Peyer's patch (tissue), 4 donors: ENCODE data around the gene SLC27A2.

Experiments used
- CTCF ChIP-seq, 6 experiments: fragments of 450-650 bp in 4 of 6; fragments of 200-600 bp in 2 of 6; sonication (generic) in 1 of 6; IDR thresholded peaks; one replicate each; pipeline ENCODE4 v1.5.1; 2017 to 2019; ENCODE audit warnings: antibody characterized with exemption in 6 of 6, mild to moderate bottlenecking in 3 of 6, moderate library complexity in 1 of 6
- POLR2A ChIP-seq, 2 donors: fragments of 450-650 bp; IDR thresholded peaks; one replicate each; pipeline ENCODE4 v1.5.1; 2017; ENCODE audit warnings: antibody characterized with exemption in 2 of 2, mild to moderate bottlenecking in 2 of 2, moderate library complexity in 2 of 2

- TF ChIP-seq CTCF (IDR thresholded peaks at IDR 0.05) (no peak), POLR2A (IDR thresholded peaks at IDR 0.05) (no peak)
These were observed 43.9 kb downstream of the SLC27A2 start for GRCh38 chr15:50225938-50226337.
